GM12878 (cell line): ENCODE results near the gene SOX18. TPM values are rescaled to one million over a fixed set of nuclear protein-coding genes. Genes with fewer than 3 reads are reported as not detected.

Experiments
- ATAC-seq: fragments of 200-7000 bp; cut with Tn5 transposase; 3 replicates; pipeline ENCODE4 v1.9.1; 2020; ENCODE audit warnings: mild to moderate bottlenecking, moderate library complexity
- BruUV-seq: library from RNA; stranded (reverse); fragments of 400-500 nt; replicated peaks from 2 replicates; lab custom pipeline; 2021; lab: Mats Ljungman, UMichigan
- CTCF ChIA-PET: fragments of 300-600 bp; sonication (Branson Sonifier 250); formaldehyde crosslinking; extraction: SDS; loops from one replicate; lab custom pipeline; 2021; ENCODE audit warnings: inconsistent platforms; lab: Yijun Ruan, JAX
- POLR2A ChIA-PET: fragments of 350-600 bp; formaldehyde crosslinking; extraction: SDS; loops from one replicate; lab custom pipeline; 2021; ENCODE audit warnings: inconsistent platforms; lab: Charles Lee
- RAD21 ChIA-PET: fragments of 300-600 bp; sonication (Branson Sonifier 250); formaldehyde crosslinking; loops from one replicate; lab custom pipeline; 2023; ENCODE audit warnings: antibody characterized with exemption; ENCODE audit not compliant: unreplicated experiment; lab: Charles Lee
- SMC1A ChIA-PET: fragments of 300-600 bp; sonication (Branson Sonifier 250); formaldehyde crosslinking; loops from one replicate; lab custom pipeline; 2023; ENCODE audit not compliant: unreplicated experiment, uncharacterized antibody; lab: Charles Lee
- DNase-seq: peaks from one replicate; pipeline ENCODE4 v3.0.0-alpha.2; 2011; ENCODE audit warnings: low read depth, low spot score
- FAIRE-seq: peaks from 3 replicates; lab custom pipeline; 2011; peaks lifted over from hg19 to GRCh38; lab: Jason Lieb, UNC
- H2AFZ ChIP-seq: 2 replicates; pipeline ENCODE4 v1.6.0; 2011; ENCODE audit warnings: low read depth, low read length, control low read depth; ENCODE audit not compliant: control insufficient read depth
- H3K27ac ChIP-seq: 2 replicates; pipeline ENCODE4 v1.5.1; 2011; ENCODE audit warnings: control low read depth; ENCODE audit not compliant: control insufficient read depth, insufficient read depth
- H3K27me3 ChIP-seq, 2 experiments: replicated peaks in 1 of 2; 2 replicates each; pipeline versions ENCODE4 v1.6.0 to v1.6.1; 2011; ENCODE audit warnings: low read length in 1 of 2; ENCODE audit not compliant: control insufficient read depth in 2 of 2, insufficient read depth in 2 of 2
- H3K36me3 ChIP-seq, 2 experiments: 2 replicates each; pipeline ENCODE4 v1.5.1; 2011; ENCODE audit warnings: low read length in 1 of 2; ENCODE audit not compliant: control insufficient read depth in 2 of 2, insufficient read depth in 2 of 2
- H3K4me1 ChIP-seq: 2 replicates; pipeline ENCODE4 v1.6.1; 2011; ENCODE audit warnings: mild to moderate bottlenecking, low read length, moderate library complexity, mixed read lengths; ENCODE audit not compliant: control insufficient read depth, insufficient read depth
- H3K4me2 ChIP-seq: 2 replicates; pipeline ENCODE4 v1.6.0; 2011; ENCODE audit warnings: control low read depth; ENCODE audit not compliant: control insufficient read depth, insufficient read depth
- H3K4me3 ChIP-seq: fragments of 200-600 bp; sonication (generic); 2 replicates; pipeline ENCODE4 v1.5.1; 2016
- H3K79me2 ChIP-seq: 2 replicates; pipeline ENCODE4 v1.6.0; 2011; ENCODE audit warnings: low read length; ENCODE audit not compliant: control insufficient read depth, insufficient read depth
- H3K9ac ChIP-seq: 2 replicates; pipeline ENCODE4 v1.8.0; 2011; ENCODE audit warnings: low read length, control low read depth, mixed read lengths; ENCODE audit not compliant: control insufficient read depth, insufficient read depth
- H3K9me3 ChIP-seq: replicated peaks from 3 replicates; pipeline ENCODE4 v1.5.1; 2011; ENCODE audit warnings: mild to moderate bottlenecking, low read length; ENCODE audit not compliant: control insufficient read depth, insufficient read depth
- H4K20me1 ChIP-seq: 2 replicates; pipeline ENCODE4 v1.6.0; 2011; ENCODE audit not compliant: control insufficient read depth, insufficient read depth
- CHD2 ChIP-seq: IDR thresholded peaks from 2 replicates; pipeline ENCODE4 v1.6.1; 2011; ENCODE audit warnings: low read depth, low read length, improper control_type of control experiment, borderline replicate concordance
- EP300 ChIP-seq, 2 experiments: fragments of 150-350 bp in 1 of 2; IDR thresholded peaks; 2 replicates each; pipeline ENCODE4 v1.6.1; 2011 to 2012; ENCODE audit warnings: low read depth in 2 of 2, low read length in 2 of 2, borderline replicate concordance in 1 of 2, improper control_type of control experiment in 1 of 2, inconsistent platforms in 1 of 2; ENCODE audit not compliant: control insufficient read depth in 1 of 2
- MYC ChIP-seq: IDR thresholded peaks from 2 replicates; pipeline ENCODE4 v1.6.1; 2011; ENCODE audit warnings: mild to moderate bottlenecking, low read length, moderate library complexity, inconsistent platforms; ENCODE audit not compliant: insufficient read depth, insufficient replicate concordance, insufficient read length, severe bottlenecking
- NFIC ChIP-seq: IDR thresholded peaks from 2 replicates; pipeline ENCODE4 v1.6.1; 2012; ENCODE audit warnings: low read depth, mild to moderate bottlenecking, inconsistent platforms, low read length, moderate library complexity
- NFXL1 ChIP-seq: fragments of 450-650 bp; IDR thresholded peaks from 2 replicates; pipeline ENCODE4 v1.6.1; 2017; ENCODE audit warnings: antibody characterized with exemption, mild to moderate bottlenecking, borderline replicate concordance
- NRF1 ChIP-seq: conservative IDR thresholded peaks from 2 replicates; pipeline ENCODE4 v1.6.1; 2011; ENCODE audit warnings: mild to moderate bottlenecking, low read depth, low read length, improper control_type of control experiment
- POLR2A ChIP-seq: IDR thresholded peaks from 2 replicates; pipeline ENCODE4 v1.6.1; 2011; ENCODE audit warnings: low read depth, mild to moderate bottlenecking, low read length
- SIN3A ChIP-seq: IDR thresholded peaks from 2 replicates; pipeline ENCODE4 v1.6.1; 2012; ENCODE audit warnings: low read depth, low read length, improper control_type of control experiment
- SMC3 ChIP-seq: IDR thresholded peaks from 2 replicates; pipeline ENCODE4 v1.6.1; 2011; ENCODE audit warnings: low read length, improper control_type of control experiment, borderline replicate concordance
- SPI1 ChIP-seq: IDR thresholded peaks from 2 replicates; pipeline ENCODE4 v1.6.1; 2011; ENCODE audit warnings: low read depth, mild to moderate bottlenecking, low read length, moderate library complexity, borderline replicate concordance; ENCODE audit not compliant: insufficient read depth
- TCF3 ChIP-seq: IDR thresholded peaks from 2 replicates; pipeline ENCODE4 v1.6.1; 2012; ENCODE audit warnings: low read depth, mild to moderate bottlenecking, low read length, borderline replicate concordance; ENCODE audit not compliant: insufficient read depth
- ZSCAN29 ChIP-seq: fragments of 450-650 bp; IDR thresholded peaks from 2 replicates; pipeline ENCODE4 v1.6.1; 2017; ENCODE audit warnings: mild to moderate bottlenecking, moderate library complexity
- ZZZ3 ChIP-seq: IDR thresholded peaks from 2 replicates; pipeline ENCODE4 v1.6.1; 2011; ENCODE audit warnings: low read depth; ENCODE audit not compliant: control insufficient read depth, insufficient read length
- WGBS: methylation state at CpG from one replicate; pipeline ENCODE4 v1.1.6; 2016; ENCODE audit warnings: low lambda C conversion rate; ENCODE audit not compliant: insufficient replicate concordance, insufficient coverage; ENCODE audit errors: missing lambda C conversion rate; 5-methylcytosine and 5-hydroxymethylcytosine counted together
- in situ Hi-C: fragments of 300-500 bp; cut with MboI; formaldehyde crosslinking; loops from 9 replicates; pipeline ENCODE4 v1.14.3; 2018; ENCODE audit warnings: mixed read lengths
- intact Hi-C: fragments of 100-400 bp; cut with micrococcal nuclease; formaldehyde crosslinking; loops from one replicate; pipeline ENCODE4 v1.14.2; 2022; ENCODE audit not compliant: unreplicated experiment
- polyA plus RNA-seq, 11 experiments: library from polyadenylated mRNA; depleted of rRNA in 4 of 11; unstranded in 6 of 11; stranded (reverse) in 5 of 11; fragments of >200 nt; fragmentation: Nextera tagmentation in 4 of 11; fragmentation: Illumina TruSeq in 1 of 11; extraction: Ambion mirVana in 4 of 11; extraction: Trizol in 1 of 11; gene quantifications; 1 replicate in 1 of 11; 2 replicates in 10 of 11; pipeline versions ENCODE4 v1.2.1 to v1.2.3, GENCODE V29; 2011 to 2016; ENCODE audit warnings: inconsistent platforms in 2 of 11, missing spikeins in 2 of 11, low read depth in 1 of 11
- total RNA-seq, 4 experiments: library from RNA; depleted of rRNA in 3 of 4; stranded (reverse); fragments of >200 nt in 3 of 4; fragmentation: Illumina TruSeq in 1 of 4; extraction: Trizol in 1 of 4; gene quantifications; 2 replicates each; pipeline versions ENCODE4 v1.2.1 to v1.2.3, GENCODE V29; 2013 to 2021
- TF ChIP-seq, protein P1 (sequence below): fragments of 450-650 bp; formaldehyde crosslinking; IDR thresholded peaks from 2 replicates; pipeline ENCODE4 v1.4.0; 2022; ENCODE audit warnings: mild to moderate bottlenecking, moderate library complexity
- TF ChIP-seq, protein P2 (sequence below): IDR thresholded peaks from 2 replicates; pipeline ENCODE4 v1.6.1; 2011; ENCODE audit warnings: borderline replicate concordance, low read depth, mild to moderate bottlenecking, moderate library complexity, low read length; ENCODE audit not compliant: insufficient read depth, poor library complexity, severe bottlenecking

Gene SOX18
- total and polyA plus RNA-seq, 10 of the 15 experiments (the other 5 are each of a cell fraction or from before 2014, with no cell fraction given): 0.05 to 5.6 (median 0.28) TPM; not detected in 3

DNA sequence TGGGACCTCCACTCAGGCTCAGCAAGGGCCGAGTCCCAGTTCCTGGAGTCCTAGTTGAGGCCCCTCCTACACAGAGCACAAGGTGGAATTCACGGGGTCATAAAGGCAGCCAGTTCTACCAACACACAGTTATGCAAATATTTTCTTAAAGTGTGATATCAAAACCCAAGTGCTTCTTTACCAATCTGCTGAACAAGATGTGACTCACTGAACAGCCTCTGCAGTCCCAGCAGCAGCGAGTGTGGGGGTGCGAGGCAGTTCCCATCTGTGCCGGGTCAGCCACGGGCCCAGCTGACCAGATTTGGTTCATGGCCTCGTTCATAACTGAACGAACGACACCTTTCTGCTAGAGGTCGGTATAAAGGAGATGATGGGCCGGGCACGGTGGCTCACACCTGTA is 9.1 kb upstream of the SOX18 start (continued):
- peak; percentile 2; the same call in 1 of the 2 replicates for TF ChIP-seq SPI1

DNA sequence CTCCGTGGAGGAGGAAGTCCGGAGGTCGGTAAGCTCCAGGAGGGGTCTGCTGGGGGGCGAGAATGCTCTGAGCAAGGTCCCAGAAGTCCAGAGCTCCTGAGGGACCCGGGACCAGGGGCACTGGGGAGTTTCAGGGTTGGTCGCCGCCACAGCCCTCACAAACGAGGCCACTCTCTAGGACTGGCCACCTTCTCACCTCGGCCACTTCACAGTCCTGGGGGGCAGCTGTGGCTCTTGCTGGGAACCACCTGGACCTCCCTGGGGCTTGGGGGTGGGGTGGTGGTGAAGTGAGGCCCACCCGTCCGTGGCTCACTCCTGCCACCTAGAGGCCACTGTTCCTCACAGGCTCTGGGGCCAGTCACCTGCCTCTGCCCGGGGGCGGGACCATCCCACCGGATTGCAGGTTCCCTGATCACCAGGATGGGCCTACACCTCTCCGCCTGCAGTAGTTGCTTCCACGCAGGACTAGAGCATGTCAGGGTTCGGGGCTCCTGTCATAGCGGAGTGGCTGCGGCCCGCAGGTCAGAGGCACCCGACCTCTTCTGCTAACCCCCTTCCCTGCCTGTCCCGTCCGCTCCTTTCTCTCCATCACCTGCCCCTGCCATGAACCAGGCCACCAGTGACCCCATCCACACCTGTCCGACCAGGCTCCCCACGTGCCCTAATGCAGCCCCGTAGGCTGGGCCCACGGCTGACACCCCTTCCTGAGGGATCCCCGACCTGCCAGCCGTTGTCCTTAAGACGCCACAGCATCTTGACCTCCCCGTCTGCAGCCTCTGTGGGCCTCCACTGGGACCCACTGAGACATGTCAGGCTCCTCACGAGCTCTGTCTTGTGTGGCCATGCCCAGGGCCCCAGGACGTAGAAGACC is 8.4 kb upstream of the SOX18 start:
- ChIA-PET POLR2A (interaction anchor here (0.6 to 2.6 kb wide), 6 partner anchors 18 to 102 kb away, joined by 3 to 28 read pairs (median 4); partner anchors contain the start of genes PRPF6 and UCKL1), SMC1A (interaction anchor here (0.9 to 2.6 kb wide), 7 partner anchors 19 to 229 kb away, joined by 3 to 21 read pairs (median 3); partner anchors contain the start of genes C20orf204, PRPF6 and TPD52L2), CTCF (interaction anchor here (0.6 to 9.2 kb wide), 23 partner anchors 9 to 521 kb away, joined by 3 to 108 read pairs (median 4); partner anchors contain the start of genes OPRL1, PRPF6, PTK6 and RGS19), RAD21 (interaction anchor here (0.7 to 7.1 kb wide), 8 partner anchors 18 to 520 kb away, joined by 3 to 78 read pairs (median 8); partner anchors contain the start of genes PRPF6, PTK6 and TPD52L2)
- peak overlapping the region; percentile 38 for H3K27ac ChIP-seq
- DNase-seq (no peak), ATAC-seq (peak; percentile 86), FAIRE-seq (peak; percentile 76)
- in situ Hi-C loops: no loop called here
- H2AFZ ChIP-seq: peak overlapping the region; percentile 78
- BruUV-seq: no TSS peak
- H3K4me1 ChIP-seq: peaks cover 53% of the 10 kb centered on the region
- H3K9ac ChIP-seq: peak overlapping the region; percentile 61
- WGBS: 24% methylated on average over 33 of the region's 33 CpGs
- no peaks in the 10 kb centered on the region for H3K27me3 ChIP-seq
- H4K20me1 ChIP-seq: no peaks in the 10 kb centered on the region
- no peaks in the 10 kb centered on the region for H3K9me3 ChIP-seq
- no peaks in the 10 kb centered on the region; the same call in none of the 2 replicates for H3K79me2 ChIP-seq
- intact Hi-C loops: loop anchor here (2.0 to 10.0 kb wide), 4 partner anchors 19 to 193 kb away; partner anchors contain the start of genes ABHD16B, PRPF6, TPD52L2 and UCKL1
- no peaks in the 10 kb centered on the region for H3K36me3 ChIP-seq
- H3K4me2 ChIP-seq: peak overlapping the region; percentile 90
- peak overlapping the region; percentile 35 for H3K4me3 ChIP-seq
- TF ChIP-seq, protein P1, sequence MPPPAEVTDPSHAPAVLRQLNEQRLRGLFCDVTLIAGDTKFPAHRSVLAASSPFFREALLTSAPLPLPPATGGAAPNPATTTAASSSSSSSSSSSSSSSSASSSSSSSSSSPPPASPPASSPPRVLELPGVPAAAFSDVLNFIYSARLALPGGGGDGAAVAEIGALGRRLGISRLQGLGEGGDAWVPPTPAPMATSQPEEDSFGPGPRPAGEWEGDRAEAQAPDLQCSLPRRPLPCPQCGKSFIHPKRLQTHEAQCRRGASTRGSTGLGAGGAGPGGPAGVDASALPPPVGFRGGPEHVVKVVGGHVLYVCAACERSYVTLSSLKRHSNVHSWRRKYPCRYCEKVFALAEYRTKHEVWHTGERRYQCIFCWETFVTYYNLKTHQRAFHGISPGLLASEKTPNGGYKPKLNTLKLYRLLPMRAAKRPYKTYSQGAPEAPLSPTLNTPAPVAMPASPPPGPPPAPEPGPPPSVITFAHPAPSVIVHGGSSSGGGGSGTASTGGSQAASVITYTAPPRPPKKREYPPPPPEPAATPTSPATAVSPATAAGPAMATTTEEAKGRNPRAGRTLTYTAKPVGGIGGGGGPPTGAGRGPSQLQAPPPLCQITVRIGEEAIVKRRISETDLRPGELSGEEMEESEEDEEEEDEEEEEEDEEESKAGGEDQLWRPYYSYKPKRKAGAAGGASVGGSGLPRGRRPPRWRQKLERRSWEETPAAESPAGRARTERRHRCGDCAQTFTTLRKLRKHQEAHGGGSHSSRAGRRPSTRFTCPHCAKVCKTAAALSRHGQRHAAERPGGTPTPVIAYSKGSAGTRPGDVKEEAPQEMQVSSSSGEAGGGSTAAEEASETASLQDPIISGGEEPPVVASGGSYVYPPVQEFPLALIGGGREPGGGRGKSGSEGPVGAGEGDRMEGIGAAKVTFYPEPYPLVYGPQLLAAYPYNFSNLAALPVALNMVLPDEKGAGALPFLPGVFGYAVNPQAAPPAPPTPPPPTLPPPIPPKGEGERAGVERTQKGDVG (CRISPR knock-in tag): no peak
- TF ChIP-seq EP300 (IDR thresholded peaks at IDR 0.05; ENCODE audit: borderline replicate concordance in 1 of 2, control insufficient read depth in 1 of 2, low read depth in 2 of 2, low read length in 2 of 2) (peak in 1 of 2 experiments; percentile 56; a peak in 2 of 4 replicates), SIN3A (peak; percentile 25; the same call in 1 of the 2 replicates), NFIC (no peak), NRF1 (no peak), POLR2A (no peak), CHD2 (peak; percentile 91), TCF3 (peak; percentile 87), NFXL1 (no peak), SMC3 (peak; percentile 69), ZZZ3 (no peak), MYC (no peak), ZSCAN29 (peak; percentile 36; the same call in 1 of the 2 replicates)
- TF ChIP-seq, protein P2, sequence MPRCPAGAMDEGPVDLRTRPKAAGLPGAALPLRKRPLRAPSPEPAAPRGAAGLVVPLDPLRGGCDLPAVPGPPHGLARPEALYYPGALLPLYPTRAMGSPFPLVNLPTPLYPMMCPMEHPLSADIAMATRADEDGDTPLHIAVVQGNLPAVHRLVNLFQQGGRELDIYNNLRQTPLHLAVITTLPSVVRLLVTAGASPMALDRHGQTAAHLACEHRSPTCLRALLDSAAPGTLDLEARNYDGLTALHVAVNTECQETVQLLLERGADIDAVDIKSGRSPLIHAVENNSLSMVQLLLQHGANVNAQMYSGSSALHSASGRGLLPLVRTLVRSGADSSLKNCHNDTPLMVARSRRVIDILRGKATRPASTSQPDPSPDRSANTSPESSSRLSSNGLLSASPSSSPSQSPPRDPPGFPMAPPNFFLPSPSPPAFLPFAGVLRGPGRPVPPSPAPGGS: no peak
